GM23338 (cell line): Measurements from ENCODE around the gene SELENOS. TPM values are rescaled to one million over a fixed set of nuclear protein-coding genes. Genes with fewer than 3 reads are reported as not detected.
A peak's percentile ranks its signal among the peaks of the same experiment; 100 is the strongest.

Experiments
- ATAC-seq: fragments of 200-7000 bp; cut with Tn5 transposase; 3 replicates; pipeline ENCODE4 v1.9.1; 2020
- DNase-seq: peaks from one replicate; pipeline ENCODE4 v3.0.0-alpha.2; 2015; ENCODE audit warnings: low spot score
- H2AFZ ChIP-seq: fragments of 200-600 bp; sonication (generic); 2 replicates; pipeline ENCODE4 v1.8.0; 2016; ENCODE audit warnings: antibody characterized with exemption, mild to moderate bottlenecking, moderate library complexity
- H3F3A ChIP-seq: fragments of 200-600 bp; sonication (generic); replicated peaks from 2 replicates; pipeline ENCODE4 v1.8.0; 2017; ENCODE audit warnings: antibody characterized with exemption, mixed run types, low read depth
- H3K27ac ChIP-seq: fragments of 200-600 bp; sonication (generic); 2 replicates; pipeline ENCODE4 v1.6.1; 2016; ENCODE audit warnings: low read depth
- H3K27me3 ChIP-seq: fragments of 200-600 bp; sonication (generic); 2 replicates; pipeline ENCODE4 v1.8.0; 2016; ENCODE audit warnings: mild to moderate bottlenecking, mixed run types, moderate library complexity; ENCODE audit not compliant: insufficient read depth
- H3K36me3 ChIP-seq: fragments of 200-600 bp; sonication (generic); 2 replicates; pipeline ENCODE4 v1.8.0; 2016; ENCODE audit warnings: mild to moderate bottlenecking; ENCODE audit not compliant: insufficient read depth
- H3K4me1 ChIP-seq: fragments of 200-600 bp; sonication (generic); 2 replicates; pipeline ENCODE4 v1.8.0; 2016; ENCODE audit warnings: mild to moderate bottlenecking, moderate library complexity; ENCODE audit not compliant: insufficient read depth
- H3K4me2 ChIP-seq: fragments of 200-600 bp; sonication (generic); 2 replicates; pipeline ENCODE4 v1.7.1; 2017; ENCODE audit warnings: mixed run types
- H3K4me3 ChIP-seq: fragments of 200-600 bp; sonication (generic); 2 replicates; pipeline ENCODE4 v1.6.1; 2016; ENCODE audit warnings: mixed run types
- H3K79me2 ChIP-seq: fragments of 200-600 bp; sonication (generic); replicated peaks from 2 replicates; pipeline ENCODE4 v1.8.0; 2017; ENCODE audit warnings: mild to moderate bottlenecking; ENCODE audit not compliant: insufficient read depth
- H3K9me2 ChIP-seq: fragments of 200-600 bp; sonication (generic); 2 replicates; pipeline ENCODE4 v1.8.0; 2017; ENCODE audit not compliant: insufficient read depth
- H4K20me1 ChIP-seq: fragments of 200-600 bp; sonication (generic); replicated peaks from 2 replicates; pipeline ENCODE4 v1.8.0; 2017; ENCODE audit warnings: mild to moderate bottlenecking; ENCODE audit not compliant: insufficient read depth
- H3K27ac Mint-ChIP-seq: 2 replicates; pipeline ENCODE4 v1.8.0; 2020; ENCODE audit warnings: inconsistent platforms, mild to moderate bottlenecking, moderate library complexity, mixed read lengths
- H3K27me3 Mint-ChIP-seq: 3 replicates; pipeline ENCODE4 v1.8.0; 2022; ENCODE audit warnings: low read depth, mild to moderate bottlenecking, moderate library complexity, mixed read lengths, inconsistent platforms; ENCODE audit not compliant: insufficient read depth, poor library complexity
- H3K36me3 Mint-ChIP-seq: 3 replicates; pipeline ENCODE4 v1.8.0; 2021; ENCODE audit warnings: low read depth, mild to moderate bottlenecking, inconsistent platforms, moderate library complexity, mixed read lengths
- H3K4me1 Mint-ChIP-seq: 3 replicates; pipeline ENCODE4 v1.8.0; 2020; ENCODE audit warnings: mild to moderate bottlenecking, inconsistent platforms, mixed read lengths
- H3K4me3 Mint-ChIP-seq: 3 replicates; pipeline ENCODE4 v1.8.0; 2021; ENCODE audit warnings: moderate library complexity, mild to moderate bottlenecking, inconsistent platforms, mixed read lengths
- H3K9me3 Mint-ChIP-seq: 3 replicates; pipeline ENCODE4 v1.8.0; 2020; ENCODE audit warnings: moderate library complexity, mild to moderate bottlenecking, inconsistent platforms, mixed read lengths
- EZH2 ChIP-seq: fragments of 200-600 bp; sonication (generic); IDR thresholded peaks from one replicate; pipeline ENCODE4 v1.8.0; 2017; ENCODE audit warnings: antibody characterized with exemption, mild to moderate bottlenecking, low read depth; ENCODE audit not compliant: unreplicated experiment
- JUNB ChIP-seq: IDR thresholded peaks from one replicate; pipeline ENCODE4 v1.6.1; 2016; ENCODE audit warnings: antibody characterized with exemption; ENCODE audit not compliant: unreplicated experiment
- NANOG ChIP-seq: IDR thresholded peaks from 2 replicates; pipeline ENCODE4 v1.6.1; 2016; ENCODE audit warnings: antibody characterized with exemption, borderline replicate concordance
- POLR2AphosphoS5 ChIP-seq: IDR thresholded peaks from 2 replicates; pipeline ENCODE4 v1.6.1; 2016; ENCODE audit warnings: antibody characterized with exemption, low read depth
- ZNF331 ChIP-seq: fragments of 250-450 bp; sonication (Bioruptor Pico); IDR thresholded peaks from 2 replicates; pipeline ENCODE4 v1.5.0; 2020; ENCODE audit warnings: low read depth, mild to moderate bottlenecking, moderate library complexity
- ZNF462 ChIP-seq: fragments of 250-450 bp; sonication (Bioruptor Pico); IDR thresholded peaks from 2 replicates; pipeline ENCODE4 v1.5.0; 2020; ENCODE audit warnings: mild to moderate bottlenecking, moderate library complexity
- polyA plus RNA-seq: library from polyadenylated mRNA; unstranded; fragments of >200 nt; fragmentation: Nextera tagmentation; extraction: Ambion mirVana; gene quantifications from 2 replicates; pipeline ENCODE4 v1.2.1, GENCODE V29; 2016
- total RNA-seq: library from RNA; depleted of rRNA; stranded (reverse); fragments of >200 nt; shearing (Covaris generic); gene quantifications from 2 replicates; pipeline ENCODE4 v1.2.3, GENCODE V29; 2014
- TF ChIP-seq, protein P1 (sequence below), 2 experiments: fragments of 200-600 bp in 1 of 2; sonication (generic) in 1 of 2; conservative IDR thresholded peaks; 2 replicates each; pipeline versions ENCODE4 v1.5.1 to v1.6.1; 2016 to 2017; ENCODE audit warnings: antibody characterized with exemption in 2 of 2, low read depth in 2 of 2, mild to moderate bottlenecking in 2 of 2, moderate library complexity in 1 of 2
- TF ChIP-seq, protein P2 (sequence below): IDR thresholded peaks from one replicate; pipeline ENCODE4 v1.6.1; 2018; ENCODE audit warnings: antibody characterized with exemption; ENCODE audit not compliant: unreplicated experiment

Gene SELENOS
- total and polyA plus RNA-seq, 2 experiments from 2014 or later = 37.0 to 106 TPM

GRCh38 chr15:101258238-101259144 lies 18.8 kb downstream of the SELENOS start:
- TF ChIP-seq NANOG (no peak), EZH2 (no peak), POLR2AphosphoS5 (no peak), JUNB (no peak), ZNF331 (no peak), ZNF462 (CRISPR knock-in tag) (no peak)
- TF ChIP-seq, protein P1, sequence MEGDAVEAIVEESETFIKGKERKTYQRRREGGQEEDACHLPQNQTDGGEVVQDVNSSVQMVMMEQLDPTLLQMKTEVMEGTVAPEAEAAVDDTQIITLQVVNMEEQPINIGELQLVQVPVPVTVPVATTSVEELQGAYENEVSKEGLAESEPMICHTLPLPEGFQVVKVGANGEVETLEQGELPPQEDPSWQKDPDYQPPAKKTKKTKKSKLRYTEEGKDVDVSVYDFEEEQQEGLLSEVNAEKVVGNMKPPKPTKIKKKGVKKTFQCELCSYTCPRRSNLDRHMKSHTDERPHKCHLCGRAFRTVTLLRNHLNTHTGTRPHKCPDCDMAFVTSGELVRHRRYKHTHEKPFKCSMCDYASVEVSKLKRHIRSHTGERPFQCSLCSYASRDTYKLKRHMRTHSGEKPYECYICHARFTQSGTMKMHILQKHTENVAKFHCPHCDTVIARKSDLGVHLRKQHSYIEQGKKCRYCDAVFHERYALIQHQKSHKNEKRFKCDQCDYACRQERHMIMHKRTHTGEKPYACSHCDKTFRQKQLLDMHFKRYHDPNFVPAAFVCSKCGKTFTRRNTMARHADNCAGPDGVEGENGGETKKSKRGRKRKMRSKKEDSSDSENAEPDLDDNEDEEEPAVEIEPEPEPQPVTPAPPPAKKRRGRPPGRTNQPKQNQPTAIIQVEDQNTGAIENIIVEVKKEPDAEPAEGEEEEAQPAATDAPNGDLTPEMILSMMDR (conservative IDR thresholded peaks at IDR 0.05; ENCODE audit: low read depth in 2 of 2) = peak; percentile 90 to 99
- TF ChIP-seq, protein P2, sequence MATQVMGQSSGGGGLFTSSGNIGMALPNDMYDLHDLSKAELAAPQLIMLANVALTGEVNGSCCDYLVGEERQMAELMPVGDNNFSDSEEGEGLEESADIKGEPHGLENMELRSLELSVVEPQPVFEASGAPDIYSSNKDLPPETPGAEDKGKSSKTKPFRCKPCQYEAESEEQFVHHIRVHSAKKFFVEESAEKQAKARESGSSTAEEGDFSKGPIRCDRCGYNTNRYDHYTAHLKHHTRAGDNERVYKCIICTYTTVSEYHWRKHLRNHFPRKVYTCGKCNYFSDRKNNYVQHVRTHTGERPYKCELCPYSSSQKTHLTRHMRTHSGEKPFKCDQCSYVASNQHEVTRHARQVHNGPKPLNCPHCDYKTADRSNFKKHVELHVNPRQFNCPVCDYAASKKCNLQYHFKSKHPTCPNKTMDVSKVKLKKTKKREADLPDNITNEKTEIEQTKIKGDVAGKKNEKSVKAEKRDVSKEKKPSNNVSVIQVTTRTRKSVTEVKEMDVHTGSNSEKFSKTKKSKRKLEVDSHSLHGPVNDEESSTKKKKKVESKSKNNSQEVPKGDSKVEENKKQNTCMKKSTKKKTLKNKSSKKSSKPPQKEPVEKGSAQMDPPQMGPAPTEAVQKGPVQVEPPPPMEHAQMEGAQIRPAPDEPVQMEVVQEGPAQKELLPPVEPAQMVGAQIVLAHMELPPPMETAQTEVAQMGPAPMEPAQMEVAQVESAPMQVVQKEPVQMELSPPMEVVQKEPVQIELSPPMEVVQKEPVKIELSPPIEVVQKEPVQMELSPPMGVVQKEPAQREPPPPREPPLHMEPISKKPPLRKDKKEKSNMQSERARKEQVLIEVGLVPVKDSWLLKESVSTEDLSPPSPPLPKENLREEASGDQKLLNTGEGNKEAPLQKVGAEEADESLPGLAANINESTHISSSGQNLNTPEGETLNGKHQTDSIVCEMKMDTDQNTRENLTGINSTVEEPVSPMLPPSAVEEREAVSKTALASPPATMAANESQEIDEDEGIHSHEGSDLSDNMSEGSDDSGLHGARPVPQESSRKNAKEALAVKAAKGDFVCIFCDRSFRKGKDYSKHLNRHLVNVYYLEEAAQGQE = no peak
- H4K20me1 ChIP-seq = no peaks in the 10 kb centered on the region
- Mint-ChIP-seq H3K27ac (no peak overlapping the region; the same call in 1 of the 2 replicates), H3K36me3 (no peaks in the 10 kb centered on the region; the same call in 2 of the 3 replicates), H3K9me3 (no peaks in the 10 kb centered on the region), H3K27me3 (peaks cover 8% of the 10 kb centered on the region), H3K4me1 (peaks cover 31% of the 10 kb centered on the region), H3K4me3 (no peak overlapping the region)
- ATAC-seq = peak; percentile 65
- peaks cover 5% of the 10 kb centered on the region; the same call in 1 of the 2 replicates for H3K27me3 ChIP-seq
- no peaks in the 10 kb centered on the region; the same call in 1 of the 2 replicates for H3F3A ChIP-seq
- H3K4me1 ChIP-seq = no peaks in the 10 kb centered on the region; the same call in none of the 2 replicates
- H3K36me3 ChIP-seq = no peaks in the 10 kb centered on the region
- H3K27ac ChIP-seq = no peak overlapping the region
- no peak overlapping the region for H3K4me2 ChIP-seq
- H3K4me3 ChIP-seq = no peak overlapping the region
- no peaks in the 10 kb centered on the region for H3K9me2 ChIP-seq
- no peaks in the 10 kb centered on the region for H3K79me2 ChIP-seq
- peak; percentile 88 for DNase-seq
- peak overlapping the region; percentile 81; the same call in 1 of the 2 replicates for H2AFZ ChIP-seq
